GM10266 (cell line): ENCODE results near the gene OR6S1.
A peak's percentile ranks its signal among the peaks of the same experiment; 100 is the strongest.

Source experiments
- DNase-seq: peaks from one replicate; pipeline ENCODE4 v3.0.0; 2012; ENCODE audit errors: extremely low spot score
- CTCF ChIP-seq: IDR thresholded peaks from 2 replicates; pipeline ENCODE4 v1.5.1; 2012; ENCODE audit warnings: mild to moderate bottlenecking, low read depth; ENCODE audit not compliant: control insufficient read depth, insufficient read depth; ENCODE audit errors: missing control alignments

The OR6S1 gene

DNA sequence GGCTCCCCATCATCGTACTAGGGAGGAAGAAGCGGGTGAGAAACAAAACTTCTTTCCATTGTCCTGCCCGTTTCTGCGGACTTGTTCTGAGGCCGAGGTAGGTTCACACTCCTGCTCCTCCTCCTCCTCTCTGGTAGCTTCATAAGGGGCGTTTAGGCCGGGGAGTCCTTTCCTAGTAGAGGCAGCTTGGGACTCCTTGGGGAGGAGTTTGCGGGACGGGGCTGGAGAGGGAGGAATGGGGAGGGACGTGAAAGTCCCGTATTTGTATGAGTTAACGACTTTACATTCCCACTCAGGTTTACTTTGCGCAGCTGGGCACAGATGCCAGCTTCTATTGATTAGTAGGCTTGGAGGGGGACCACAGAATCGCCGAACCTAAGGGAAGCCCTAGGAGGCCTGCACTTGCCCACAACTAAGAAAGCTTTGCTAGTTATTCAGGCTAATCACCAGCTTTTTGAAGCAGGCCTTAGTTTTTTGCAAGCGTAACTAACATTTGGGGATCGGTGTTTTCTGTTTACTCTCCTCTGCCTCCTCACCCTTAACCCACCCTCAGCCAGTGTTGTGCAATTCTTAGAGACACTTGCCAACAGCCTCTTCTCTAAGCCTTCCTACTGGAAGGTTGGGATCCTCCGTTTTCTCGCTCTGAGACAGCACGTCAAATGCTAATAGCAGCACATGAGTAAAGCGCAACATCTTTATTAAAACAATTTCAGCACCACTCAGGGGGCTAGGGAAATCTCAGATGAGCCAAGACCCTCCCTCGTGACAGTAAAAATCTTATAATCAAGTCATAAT is 43.4 kb upstream of the OR6S1 start:
- no peak for DNase-seq
- TF ChIP-seq CTCF = no peak

DNA sequence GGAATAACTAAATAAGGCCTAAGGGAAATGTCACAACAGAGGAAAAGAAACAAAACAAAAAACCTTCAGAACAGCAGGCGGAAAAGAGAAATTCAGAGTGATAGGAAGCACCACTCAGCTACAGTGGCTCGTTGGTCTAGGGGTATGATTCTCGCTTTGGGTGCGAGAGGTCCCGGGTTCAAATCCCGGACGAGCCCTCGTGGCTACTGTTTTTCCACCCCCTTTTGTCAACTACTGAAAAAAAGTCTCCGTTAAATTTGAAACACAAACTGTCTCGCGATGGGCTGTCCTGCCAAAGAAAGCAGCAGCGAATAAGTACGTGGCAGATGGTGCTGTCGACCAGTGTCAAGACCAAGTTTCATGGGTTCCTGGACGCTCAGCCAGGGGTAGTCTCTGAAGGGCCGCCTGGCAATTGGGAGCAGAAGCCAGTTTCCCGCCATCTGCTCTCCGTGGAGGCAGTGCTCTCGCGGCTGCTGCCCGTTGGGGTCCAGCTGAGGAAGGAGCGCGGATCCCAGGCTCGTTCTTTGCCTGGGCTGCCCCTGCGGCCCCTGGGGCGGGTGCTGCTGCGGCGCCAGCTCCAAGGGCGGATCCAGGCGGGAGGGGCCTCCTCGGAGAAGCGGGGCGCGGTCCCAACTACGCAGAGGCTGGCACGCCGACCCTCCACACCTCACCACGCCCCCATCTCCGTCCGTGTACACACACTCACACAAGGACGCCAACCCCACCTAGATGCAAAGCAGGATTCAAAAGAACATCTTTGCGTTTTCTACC is 42.6 kb upstream of the OR6S1 start, which contains the start of gene RNASE4:
TSS of gene RNASE4 (plus strand) at position 670 of the 771 bp plus-strand sequence. CDS start 14,812 bp downstream, outside the sequence.
- no peak for TF ChIP-seq CTCF
- peak; percentile 64 for DNase-seq

DNA sequence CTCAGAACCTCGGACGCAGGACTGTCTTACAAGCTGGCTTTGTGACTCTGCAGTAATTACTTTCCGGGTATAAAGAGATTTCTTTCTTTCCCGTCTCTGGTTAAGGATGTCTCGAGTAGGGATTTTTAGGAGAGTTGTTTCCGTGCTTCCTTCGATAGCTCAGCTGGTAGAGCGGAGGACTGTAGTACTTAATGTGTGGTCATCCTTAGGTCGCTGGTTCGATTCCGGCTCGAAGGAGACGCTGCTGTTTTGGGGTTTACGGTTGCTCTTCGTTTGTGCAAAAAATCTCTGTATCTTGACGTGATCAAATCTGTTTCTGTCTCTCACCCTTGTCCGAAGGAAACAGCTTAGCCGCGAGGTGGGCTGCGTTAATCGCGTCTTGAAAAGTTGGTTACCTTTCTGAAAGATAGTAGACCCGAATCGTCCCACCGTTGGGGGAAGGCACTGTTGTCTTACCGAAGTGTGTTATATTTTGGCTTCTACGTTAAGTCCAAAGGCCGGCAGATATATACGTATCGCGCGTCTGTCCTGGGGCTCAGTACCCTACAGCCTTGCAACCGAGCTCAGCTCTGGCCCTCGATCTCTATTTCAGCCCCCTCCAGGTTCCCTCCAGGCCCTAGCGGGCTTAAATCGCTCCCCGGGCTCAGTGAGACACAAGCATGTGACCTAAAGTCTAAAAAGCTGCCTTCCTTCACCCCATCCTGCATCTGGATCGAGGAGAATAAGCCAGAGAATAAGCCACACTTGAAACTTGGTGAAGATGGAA is 41.8 kb upstream of the OR6S1 start:
- no peak for TF ChIP-seq CTCF
- DNase-seq = peak; percentile 40

DNA sequence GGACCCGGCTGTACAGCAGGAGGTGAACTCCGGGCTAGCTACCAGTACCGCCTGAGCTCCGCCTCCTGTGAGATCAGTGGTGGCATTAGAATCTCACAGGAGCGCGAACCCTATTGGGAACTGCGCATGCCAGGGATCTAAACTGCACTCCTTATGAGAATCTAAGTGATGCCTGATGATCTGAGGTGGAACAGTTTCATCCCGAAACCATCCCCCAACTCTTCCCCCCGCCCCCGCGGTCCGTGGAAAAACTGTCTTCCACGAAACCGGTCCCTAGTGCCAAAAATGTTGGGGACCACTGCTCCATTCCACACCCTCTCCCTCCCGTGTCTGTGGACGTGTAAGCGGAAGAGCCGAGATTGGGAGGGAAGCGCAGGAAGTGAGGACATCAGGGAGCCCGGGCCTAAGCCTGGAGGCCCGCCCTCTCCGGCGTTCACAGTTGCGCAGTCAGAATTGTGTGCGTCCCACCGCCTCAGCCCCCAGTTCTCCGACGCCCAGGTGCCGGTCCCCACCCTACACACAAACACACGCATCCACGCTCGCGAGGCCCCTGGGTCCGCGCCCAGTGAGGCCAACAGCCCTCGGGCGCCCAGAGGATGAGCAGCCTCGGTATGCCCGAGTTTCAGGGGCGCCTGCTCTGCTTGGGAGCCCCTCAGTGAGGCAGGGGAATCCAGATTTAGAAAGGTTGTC is 41.1 kb upstream of the OR6S1 start:
- peak; percentile 79 for DNase-seq
- no peak for TF ChIP-seq CTCF

DNA sequence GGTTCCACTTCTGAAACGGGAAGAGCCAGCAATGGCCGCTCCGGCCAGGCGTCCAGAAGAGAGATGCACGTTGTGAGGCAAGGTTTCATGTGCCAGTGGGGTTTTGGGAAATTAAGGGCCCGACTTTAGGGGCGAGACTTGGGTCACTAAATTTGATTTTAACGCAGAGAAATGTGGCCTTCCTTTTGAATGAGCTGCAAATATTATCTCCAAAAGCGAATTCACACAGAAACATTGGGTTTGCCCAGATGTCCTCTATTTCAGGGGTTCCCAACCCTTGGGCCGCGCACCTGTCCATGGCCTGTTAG is 40.6 kb upstream of the OR6S1 start:
- no peak for DNase-seq
- no peak for TF ChIP-seq CTCF

DNA sequence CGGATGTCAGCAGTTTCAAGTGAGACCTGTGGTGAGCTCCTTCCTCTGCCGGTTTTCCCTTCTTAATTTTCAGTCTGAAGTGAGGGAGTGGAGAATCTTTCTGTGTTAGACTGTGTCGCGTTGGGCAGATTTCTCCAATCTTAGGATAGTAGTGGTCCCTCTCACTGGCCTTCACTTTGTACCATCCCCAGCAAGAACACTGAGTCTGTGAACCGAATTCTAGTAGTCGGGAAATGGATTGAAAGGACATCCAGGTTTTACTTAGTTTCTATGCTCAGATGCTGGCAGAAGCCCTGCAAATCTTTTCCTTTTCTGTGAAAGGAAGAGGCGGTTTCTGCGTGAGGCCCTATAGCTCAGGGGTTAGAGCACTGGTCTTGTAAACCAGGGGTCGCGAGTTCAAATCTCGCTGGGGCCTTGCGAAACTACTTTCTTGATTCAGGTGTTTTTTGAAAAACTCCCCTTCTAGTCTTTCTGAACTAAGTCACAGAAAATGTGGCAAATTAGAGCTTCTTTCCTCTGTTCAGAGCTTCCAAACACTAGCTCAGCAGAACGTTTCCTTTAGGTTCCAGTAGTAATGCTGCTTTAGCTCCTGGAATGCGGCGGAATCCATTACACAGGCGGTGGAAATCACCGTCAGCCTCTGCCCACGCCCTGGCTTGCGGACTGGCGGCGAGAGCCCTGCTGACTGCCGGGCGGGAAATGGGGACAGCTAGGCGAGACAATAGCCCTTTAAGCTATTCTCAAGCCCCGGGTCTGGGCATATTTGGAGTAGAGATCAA is 40.0 kb upstream of the OR6S1 start:
- peak; percentile 64 for DNase-seq
- TF ChIP-seq CTCF = no peak
